ENCODE results near the gene APOBEC3C. TPM values are rescaled to one million over a fixed set of nuclear protein-coding genes. Genes with fewer than 3 reads are reported as not detected.

The APOBEC3C gene
- total RNA-seq (2021; ENCODE audit: unreplicated experiment) (12.7 TPM), Bru-seq, nascent RNA (percentile 50 among the genes with signal in this experiment), BruChase-seq, experiment 1, labeled RNA remaining after a 2-hour chase (percentile 65 among the genes with signal in this experiment), BruChase-seq, experiment 2, labeled RNA remaining after a 6-hour chase (percentile 87 among the genes with signal in this experiment)
- polyA plus RNA-seq (2012; ENCODE audit: insufficient read length), result 12.1 TPM
- long read RNA-seq, transcript APOBEC3C-201 (4 exons, 2,818 nt), result major isoform, 11 of 25 reads
- long read RNA-seq, partial matches to known transcripts, result 11 of 25 reads
- long read RNA-seq, other reads (novel, unspliced or antisense), result 2 of 25 reads

GRCh38 chr22:39013942-39014722, at the start of gene APOBEC3C:
Gene APOBEC3C, plus strand, starts transcription at chr22:39014257. Its CDS starts 106 bp downstream, at chr22:39014363.
- peak; percentile 96 for ATAC-seq
- BruUV-seq (replicated peaks), result no TSS peak
- Histone ChIP-seq H3K27me3 (ENCODE audit: control insufficient read depth, insufficient read depth, low read length) (no peaks in the 10 kb centered on the region), H3K9me3 (ENCODE audit: control insufficient read depth, insufficient read depth, low read depth, low read length) (no peaks in the 10 kb centered on the region), H3K4me3 (ENCODE audit: low read depth in 2 of 2, low read length in 2 of 2) (peak within 1 kb of the TSS; percentile 16 to 51), H3K36me3 (ENCODE audit: control insufficient read depth, insufficient read depth, low read length) (no peaks in the 10 kb centered on the region; the same call in 1 of the 2 replicates), H3K4me1 (ENCODE audit: control insufficient read depth, insufficient read depth, low read length) (peaks cover 2% of the 10 kb centered on the region; the same call in 1 of the 2 replicates), H3K27ac (ENCODE audit: low read length) (peak within 1 kb of the TSS; percentile 39)
- intact Hi-C loops (cut with micrococcal nuclease; ENCODE audit: unreplicated experiment) (no loop called here), in situ Hi-C loops (cut with HindIII; ENCODE audit: low pct_unique_long_range_greater_than_20kb, low sequenced_read_pairs) (no loop called here)
- CTCF ChIA-PET, result interaction anchor here (0.7 kb wide), 3 partner anchors 11 to 209 kb away, joined by 3 to 7 read pairs (median 5); no protein-coding TSS in a partner anchor
- TF ChIP-seq TCF7L2 (IDR thresholded peaks at IDR 0.05; ENCODE audit: low read depth, low read length) (no peak), CTCF (IDR thresholded peaks at IDR 0.05) (no peak), REST (IDR thresholded peaks at IDR 0.05; ENCODE audit: insufficient read depth in 1 of 2, low read depth in 2 of 2, low read length in 1 of 2) (no peak), SIN3A (IDR thresholded peaks at IDR 0.05; ENCODE audit: borderline replicate concordance, insufficient read depth, low read depth, low read length) (no peak), POLR2AphosphoS5 (IDR thresholded peaks at IDR 0.05; ENCODE audit: low read depth, low read length) (no peak)
- POLR2A ChIA-PET, result no interaction called here
- no peak for DNase-seq (ENCODE audit: low read depth, low spot score)

GRCh38 chr22:38964306-38964705, 49.8 kb upstream of the APOBEC3C start:
- in situ Hi-C loops (cut with HindIII; ENCODE audit: low pct_unique_long_range_greater_than_20kb, low sequenced_read_pairs), result no loop called here
- TF ChIP-seq REST (IDR thresholded peaks at IDR 0.05; ENCODE audit: insufficient read depth in 1 of 2, low read depth in 2 of 2, low read length in 1 of 2) (no peak), TCF7L2 (IDR thresholded peaks at IDR 0.05; ENCODE audit: low read depth, low read length) (no peak), SIN3A (IDR thresholded peaks at IDR 0.05; ENCODE audit: borderline replicate concordance, insufficient read depth, low read depth, low read length) (no peak), CTCF (IDR thresholded peaks at IDR 0.05) (no peak), POLR2AphosphoS5 (IDR thresholded peaks at IDR 0.05; ENCODE audit: low read depth, low read length) (no peak)
- intact Hi-C loops (cut with micrococcal nuclease; ENCODE audit: unreplicated experiment), result no loop called here
- POLR2A ChIA-PET, result no interaction called here
- Histone ChIP-seq H3K4me1 (ENCODE audit: control insufficient read depth, insufficient read depth, low read length) (no peaks in the 10 kb centered on the region; the same call in 1 of the 2 replicates), H3K9me3 (ENCODE audit: control insufficient read depth, insufficient read depth, low read depth, low read length) (no peaks in the 10 kb centered on the region), H3K27me3 (ENCODE audit: control insufficient read depth, insufficient read depth, low read length) (no peaks in the 10 kb centered on the region), H3K4me3 (ENCODE audit: low read depth in 2 of 2, low read length in 2 of 2) (no peak overlapping the region), H3K36me3 (ENCODE audit: control insufficient read depth, insufficient read depth, low read length) (no peaks in the 10 kb centered on the region), H3K27ac (ENCODE audit: low read length) (no peak overlapping the region)
- BruUV-seq (replicated peaks), result no TSS peak
- CTCF ChIA-PET, result no interaction called here
- DNase-seq (ENCODE audit: low read depth, low spot score) (no peak), ATAC-seq (no peak)
